ENCODE measurements around the gene FAM162A. TPM values are rescaled to one million over a fixed set of nuclear protein-coding genes. Genes with fewer than 3 reads are reported as not detected.

Gene FAM162A, protein sequence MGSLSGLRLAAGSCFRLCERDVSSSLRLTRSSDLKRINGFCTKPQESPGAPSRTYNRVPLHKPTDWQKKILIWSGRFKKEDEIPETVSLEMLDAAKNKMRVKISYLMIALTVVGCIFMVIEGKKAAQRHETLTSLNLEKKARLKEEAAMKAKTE
- total RNA-seq (2014; rRNA removed; shearing (Covaris generic)), result 0.37 and 2.0 TPM in 2 replicates

- peak within 1 kb of the TSS; percentile 40 for H3K27ac ChIP-seq
- peak; percentile 83 to 89 for DNase-seq (ENCODE audit: low read depth in 1 of 2, low spot score in 2 of 2)
- H3K36me3 ChIP-seq, result peaks cover 3% of the 10 kb centered on the region; the same call in 1 of the 2 replicates
- peaks cover 17% of the 10 kb centered on the region for H3K27me3 ChIP-seq (replicated peaks)
- H3K9me3 ChIP-seq (replicated peaks), result no peaks in the 10 kb centered on the region
- H3K4me1 ChIP-seq (replicated peaks), result peaks cover 11% of the 10 kb centered on the region
- peak within 1 kb of the TSS; percentile 64 for H3K4me3 ChIP-seq
Measured at GRCh38 chr3:122383771-122384697, at the start of gene FAM162A. Gene FAM162A, plus strand, starts transcription at chr3:122384182. Its CDS starts 84 bp downstream, at chr3:122384266.

GRCh38 chr3:122342803-122343202, 41.2 kb upstream of the FAM162A start:
- Histone ChIP-seq H3K36me3 (no peaks in the 10 kb centered on the region), H3K9me3 (replicated peaks) (no peaks in the 10 kb centered on the region), H3K4me1 (replicated peaks) (no peaks in the 10 kb centered on the region), H3K27ac (no peak overlapping the region), H3K4me3 (no peak overlapping the region), H3K27me3 (replicated peaks) (no peaks in the 10 kb centered on the region)
- DNase-seq (ENCODE audit: low read depth in 1 of 2, low spot score in 2 of 2), result no peak

DNA sequence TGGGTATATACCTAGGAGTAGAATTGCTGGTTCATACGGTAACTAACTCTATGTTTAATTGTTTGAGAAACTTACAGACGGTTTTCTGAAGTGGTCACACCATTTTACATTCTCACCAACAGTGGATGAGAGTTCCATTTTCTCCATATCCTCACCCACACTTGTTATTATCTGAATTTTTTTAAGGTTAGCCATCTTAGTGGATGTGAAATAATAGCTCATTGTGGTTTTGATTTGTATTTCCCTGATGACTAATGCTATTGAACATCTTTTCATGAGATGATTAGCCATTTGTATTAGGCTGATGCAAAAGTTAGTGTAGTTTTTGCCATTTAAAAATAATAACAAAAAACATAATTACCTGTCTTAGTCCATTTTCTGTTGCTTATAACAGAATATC, 40.3 kb upstream of the FAM162A start:
- Histone ChIP-seq H3K27ac (no peak overlapping the region), H3K27me3 (replicated peaks) (no peaks in the 10 kb centered on the region), H3K4me3 (no peak overlapping the region), H3K36me3 (no peaks in the 10 kb centered on the region), H3K4me1 (replicated peaks) (no peaks in the 10 kb centered on the region), H3K9me3 (replicated peaks) (no peaks in the 10 kb centered on the region)
- no peak for DNase-seq (ENCODE audit: low read depth in 1 of 2, low spot score in 2 of 2)

GRCh38 chr3:122349171-122349570, 34.8 kb upstream of the FAM162A start:
- no peaks in the 10 kb centered on the region for H3K27me3 ChIP-seq (replicated peaks)
- DNase-seq (ENCODE audit: low read depth in 1 of 2, low spot score in 2 of 2), result no peak
- no peak overlapping the region for H3K4me3 ChIP-seq
- no peak overlapping the region for H3K27ac ChIP-seq
- no peaks in the 10 kb centered on the region for H3K36me3 ChIP-seq
- H3K4me1 ChIP-seq (replicated peaks), result no peaks in the 10 kb centered on the region
- H3K9me3 ChIP-seq (replicated peaks), result no peaks in the 10 kb centered on the region

DNA sequence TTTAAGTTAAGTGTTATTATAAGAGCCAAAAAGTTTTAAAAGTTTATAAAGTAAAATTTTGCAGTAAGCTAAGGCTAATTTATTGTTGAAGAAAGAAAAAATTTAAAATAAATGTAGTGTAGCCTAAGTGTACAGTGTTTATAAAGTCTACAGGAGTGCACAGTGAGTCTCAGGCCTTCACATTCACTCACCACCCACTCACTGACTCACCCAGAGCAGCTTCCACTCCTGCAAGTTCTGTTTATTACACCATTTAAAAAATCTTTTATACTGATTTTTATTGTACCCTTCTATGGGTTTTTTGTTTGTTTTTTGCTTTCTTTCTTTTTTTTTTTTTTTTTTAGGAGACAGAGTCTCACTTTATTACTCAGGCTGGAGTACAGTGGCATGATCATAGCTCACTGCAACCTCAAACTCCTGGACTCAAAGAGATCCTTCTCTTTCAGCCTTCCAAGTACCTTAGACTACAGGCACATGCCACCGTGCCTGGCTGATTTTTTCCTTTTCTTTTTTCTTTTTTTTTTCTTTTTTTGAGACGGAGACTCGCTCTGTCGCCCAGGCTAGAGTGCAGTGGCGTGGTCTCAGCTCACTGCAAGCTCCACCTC, 33.1 kb upstream of the FAM162A start:
- Histone ChIP-seq H3K4me1 (replicated peaks) (no peaks in the 10 kb centered on the region), H3K27me3 (replicated peaks) (no peaks in the 10 kb centered on the region), H3K9me3 (replicated peaks) (no peaks in the 10 kb centered on the region), H3K27ac (no peak overlapping the region), H3K36me3 (no peaks in the 10 kb centered on the region), H3K4me3 (no peak overlapping the region)
- no peak for DNase-seq (ENCODE audit: low read depth in 1 of 2, low spot score in 2 of 2)

GRCh38 chr3:122351612-122352011, 32.4 kb upstream of the FAM162A start:
- Histone ChIP-seq H3K4me1 (replicated peaks) (no peaks in the 10 kb centered on the region), H3K27ac (no peak overlapping the region), H3K9me3 (replicated peaks) (no peaks in the 10 kb centered on the region), H3K36me3 (no peaks in the 10 kb centered on the region), H3K27me3 (replicated peaks) (no peaks in the 10 kb centered on the region), H3K4me3 (no peak overlapping the region)
- no peak for DNase-seq (ENCODE audit: low read depth in 1 of 2, low spot score in 2 of 2)

DNA sequence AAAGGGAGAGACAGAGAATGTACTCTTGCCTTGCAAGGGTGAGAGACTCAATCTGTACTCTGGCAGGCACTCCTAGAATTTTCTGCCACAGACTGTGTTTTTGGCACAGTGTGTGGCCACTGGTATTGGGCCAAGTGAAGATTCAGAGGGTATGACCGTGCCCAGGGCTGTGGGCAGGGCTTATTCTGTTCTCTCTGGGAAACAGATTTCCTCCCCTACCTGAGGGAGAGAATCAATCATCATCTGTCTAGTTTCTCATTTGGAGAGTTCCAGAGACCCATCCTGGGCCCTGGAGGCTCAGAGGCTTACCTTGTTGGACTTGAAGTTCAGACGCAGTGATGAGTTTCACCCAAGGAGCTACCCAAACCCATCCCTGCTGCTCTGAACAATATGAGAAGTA, 30.8 kb upstream of the FAM162A start:
- H3K27ac ChIP-seq, result no peak overlapping the region
- H3K4me3 ChIP-seq, result no peak overlapping the region
- no peak for DNase-seq (ENCODE audit: low read depth in 1 of 2, low spot score in 2 of 2)
- H3K27me3 ChIP-seq (replicated peaks), result no peaks in the 10 kb centered on the region
- no peaks in the 10 kb centered on the region for H3K4me1 ChIP-seq (replicated peaks)
- no peaks in the 10 kb centered on the region for H3K9me3 ChIP-seq (replicated peaks)
- peaks cover 3% of the 10 kb centered on the region; the same call in 1 of the 2 replicates for H3K36me3 ChIP-seq

DNA sequence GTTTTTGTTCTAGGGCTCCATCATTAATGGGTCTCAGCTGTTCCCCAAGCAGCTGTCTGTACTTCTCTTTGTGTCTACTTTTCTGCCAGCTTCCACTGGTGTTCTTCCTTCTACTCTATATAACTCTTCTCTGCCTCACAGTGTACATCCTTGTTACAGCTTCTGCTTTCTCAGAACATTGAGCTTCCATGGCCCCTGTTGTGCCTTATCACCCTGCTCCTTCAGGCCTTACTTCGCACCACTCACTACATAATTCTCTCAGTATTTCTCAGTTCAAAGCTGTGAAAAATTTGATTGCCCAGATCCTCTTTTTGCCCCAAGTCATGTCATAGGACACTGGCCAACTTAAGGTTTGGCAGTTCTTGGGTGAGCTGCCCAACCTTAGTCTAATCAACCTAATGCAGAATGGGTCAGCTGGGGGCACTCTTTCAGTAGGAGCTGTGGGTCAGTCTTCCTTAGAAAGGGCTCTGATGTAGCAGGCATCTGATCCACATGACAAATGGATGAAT, 30.0 kb upstream of the FAM162A start:
- H3K4me3 ChIP-seq, result no peak overlapping the region
- peaks cover 3% of the 10 kb centered on the region; the same call in 1 of the 2 replicates for H3K36me3 ChIP-seq
- DNase-seq (ENCODE audit: low read depth in 1 of 2, low spot score in 2 of 2), result no peak
- H3K9me3 ChIP-seq (replicated peaks), result no peaks in the 10 kb centered on the region
- no peaks in the 10 kb centered on the region for H3K4me1 ChIP-seq (replicated peaks)
- no peak overlapping the region for H3K27ac ChIP-seq
- no peaks in the 10 kb centered on the region for H3K27me3 ChIP-seq (replicated peaks)

- H3K27ac ChIP-seq, result no peak overlapping the region
- no peaks in the 10 kb centered on the region for H3K4me1 ChIP-seq (replicated peaks)
- DNase-seq (ENCODE audit: low read depth in 1 of 2, low spot score in 2 of 2), result no peak
- H3K27me3 ChIP-seq (replicated peaks), result no peaks in the 10 kb centered on the region
- no peak overlapping the region for H3K4me3 ChIP-seq
- H3K9me3 ChIP-seq (replicated peaks), result no peaks in the 10 kb centered on the region
- peaks cover 3% of the 10 kb centered on the region for H3K36me3 ChIP-seq
Measured at GRCh38 chr3:122355612-122356011, 28.4 kb upstream of the FAM162A start.

DNA sequence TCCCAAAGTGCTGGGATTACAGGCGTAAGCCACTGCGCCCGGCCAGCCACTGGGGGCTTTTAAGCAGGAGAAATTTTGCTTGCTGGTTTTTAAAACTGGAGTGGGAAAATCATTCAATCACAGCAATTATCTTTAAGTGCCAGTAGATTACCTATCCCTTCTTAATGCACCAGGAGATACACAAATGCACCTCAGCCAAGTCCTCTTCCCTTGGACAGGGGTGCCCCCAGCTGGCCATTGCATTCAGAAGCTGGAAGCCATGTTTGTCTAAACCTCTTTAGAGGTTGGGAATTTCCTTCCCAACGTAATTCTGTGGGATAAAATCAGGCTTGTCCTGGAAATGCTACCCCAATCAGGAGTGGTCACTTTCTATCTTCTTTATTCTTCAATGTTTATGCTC, 27.6 kb upstream of the FAM162A start:
- Histone ChIP-seq H3K27me3 (replicated peaks) (no peaks in the 10 kb centered on the region), H3K36me3 (peaks cover 3% of the 10 kb centered on the region), H3K4me1 (replicated peaks) (no peaks in the 10 kb centered on the region), H3K4me3 (no peak overlapping the region), H3K9me3 (replicated peaks) (no peaks in the 10 kb centered on the region), H3K27ac (no peak overlapping the region)
- DNase-seq (ENCODE audit: low read depth in 1 of 2, low spot score in 2 of 2), result peak in 1 of 2 experiments; percentile 1

DNA sequence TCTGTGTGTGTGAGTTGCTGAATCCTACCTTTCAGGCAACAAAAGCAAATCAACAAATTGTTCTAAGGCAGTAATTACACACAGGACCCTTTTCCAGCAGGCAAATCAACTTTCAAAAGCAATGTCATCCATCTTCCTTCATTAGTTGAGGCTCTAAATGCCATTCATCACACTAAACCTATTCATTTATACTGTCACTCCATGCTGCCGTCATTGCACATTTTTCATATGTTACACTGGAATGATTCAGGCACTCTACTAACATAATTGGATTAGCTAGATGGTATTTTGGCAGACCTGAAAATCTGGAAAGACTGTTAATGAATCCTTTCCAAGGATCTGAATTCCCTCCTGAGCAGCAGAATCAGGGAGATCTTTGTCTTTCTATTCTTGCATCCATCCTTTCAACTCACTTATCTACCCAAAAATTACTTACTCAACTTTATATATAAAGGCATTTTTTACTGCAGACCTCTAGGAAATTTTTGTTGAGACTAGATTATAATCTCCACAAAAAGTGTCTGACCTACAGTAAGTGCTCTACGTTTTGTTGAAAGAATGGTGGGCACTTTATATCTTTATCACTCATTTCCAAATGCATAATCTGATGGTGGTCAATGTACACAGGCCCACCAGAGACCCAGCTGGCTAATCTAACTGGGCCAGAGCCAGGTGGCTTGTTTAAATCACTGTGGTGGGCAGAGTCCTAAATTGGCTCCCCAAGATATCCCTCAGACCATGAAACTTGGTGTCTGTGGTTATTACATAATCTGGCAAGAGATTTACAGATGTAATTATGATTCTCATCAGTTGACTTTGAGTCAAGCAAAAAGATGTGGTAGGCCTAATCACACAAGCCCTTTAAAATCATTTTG, 25.9 kb upstream of the FAM162A start:
- Histone ChIP-seq H3K27me3 (replicated peaks) (no peaks in the 10 kb centered on the region), H3K9me3 (replicated peaks) (no peaks in the 10 kb centered on the region), H3K36me3 (peaks cover 6% of the 10 kb centered on the region), H3K27ac (no peak overlapping the region), H3K4me1 (replicated peaks) (no peaks in the 10 kb centered on the region), H3K4me3 (no peak overlapping the region)
- no peak for DNase-seq (ENCODE audit: low read depth in 1 of 2, low spot score in 2 of 2)

DNA sequence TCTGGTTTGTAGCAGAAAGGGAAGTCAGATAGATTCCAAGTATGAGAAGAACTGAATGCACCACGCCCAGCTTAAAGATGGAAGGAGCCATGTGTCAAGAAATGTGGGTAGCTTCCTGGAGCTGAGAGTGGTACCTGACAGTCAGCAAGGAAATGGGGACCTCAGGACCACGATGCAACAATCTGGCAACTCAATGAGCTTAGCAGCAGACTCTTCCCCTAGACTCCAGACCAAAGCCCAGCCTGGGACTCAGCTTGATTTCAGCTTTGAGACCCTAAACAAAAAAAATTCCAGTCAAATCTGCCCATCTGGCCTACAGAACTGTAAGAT, 25.3 kb upstream of the FAM162A start:
- Histone ChIP-seq H3K4me1 (replicated peaks) (no peaks in the 10 kb centered on the region), H3K4me3 (no peak overlapping the region), H3K9me3 (replicated peaks) (no peaks in the 10 kb centered on the region), H3K27ac (no peak overlapping the region), H3K36me3 (peaks cover 6% of the 10 kb centered on the region), H3K27me3 (replicated peaks) (no peaks in the 10 kb centered on the region)
- DNase-seq (ENCODE audit: low read depth in 1 of 2, low spot score in 2 of 2), result no peak

DNA sequence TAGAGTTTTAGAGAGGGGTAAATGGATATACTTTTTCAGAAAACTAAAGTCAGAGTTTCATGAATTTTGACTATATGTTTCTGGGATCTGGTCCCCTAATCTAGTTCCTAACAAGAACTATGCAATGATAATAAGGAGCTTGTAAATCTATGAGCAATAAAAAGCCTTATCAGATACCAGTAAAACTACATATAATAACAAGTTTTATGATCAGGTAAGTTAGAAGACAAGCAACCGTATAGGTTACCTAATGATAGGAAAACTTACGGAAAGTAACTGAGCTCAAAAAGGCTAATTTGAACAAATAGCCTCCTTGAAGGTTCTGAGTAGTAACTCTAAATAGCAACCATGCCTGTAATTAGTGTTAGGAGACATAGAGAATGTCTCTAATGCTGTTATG, 22.0 kb upstream of the FAM162A start:
- H3K27ac ChIP-seq, result no peak overlapping the region
- no peak overlapping the region for H3K4me3 ChIP-seq
- DNase-seq (ENCODE audit: low read depth in 1 of 2, low spot score in 2 of 2), result no peak
- no peaks in the 10 kb centered on the region for H3K27me3 ChIP-seq (replicated peaks)
- H3K9me3 ChIP-seq (replicated peaks), result no peaks in the 10 kb centered on the region
- H3K4me1 ChIP-seq (replicated peaks), result no peaks in the 10 kb centered on the region
- H3K36me3 ChIP-seq, result peaks cover 18% of the 10 kb centered on the region
